ENCODE results near the gene SLC22A23.

GRCh38 chr6:3318821-3319540 is 137.9 kb downstream of the SLC22A23 start:
- TF ChIP-seq EZH2phosphoT487 (IDR thresholded peaks at IDR 0.05; ENCODE audit: unreplicated experiment) (no peak), CTCF (conservative IDR thresholded peaks at IDR 0.05; ENCODE audit: low read depth in 2 of 2) (no peak), ZNF114 (CRISPR knock-in tag; IDR thresholded peaks at IDR 0.05) (no peak)
